Middle frontal gyrus (tissue), 1 donor: ENCODE results near the gene POLD2.

Experiments used
- DNase-seq: peaks from one replicate; pipeline ENCODE4 v3.0.0-alpha.2; 2015; ENCODE audit warnings: low spot score; ENCODE audit errors: extremely low spot score

The POLD2 gene

DNA sequence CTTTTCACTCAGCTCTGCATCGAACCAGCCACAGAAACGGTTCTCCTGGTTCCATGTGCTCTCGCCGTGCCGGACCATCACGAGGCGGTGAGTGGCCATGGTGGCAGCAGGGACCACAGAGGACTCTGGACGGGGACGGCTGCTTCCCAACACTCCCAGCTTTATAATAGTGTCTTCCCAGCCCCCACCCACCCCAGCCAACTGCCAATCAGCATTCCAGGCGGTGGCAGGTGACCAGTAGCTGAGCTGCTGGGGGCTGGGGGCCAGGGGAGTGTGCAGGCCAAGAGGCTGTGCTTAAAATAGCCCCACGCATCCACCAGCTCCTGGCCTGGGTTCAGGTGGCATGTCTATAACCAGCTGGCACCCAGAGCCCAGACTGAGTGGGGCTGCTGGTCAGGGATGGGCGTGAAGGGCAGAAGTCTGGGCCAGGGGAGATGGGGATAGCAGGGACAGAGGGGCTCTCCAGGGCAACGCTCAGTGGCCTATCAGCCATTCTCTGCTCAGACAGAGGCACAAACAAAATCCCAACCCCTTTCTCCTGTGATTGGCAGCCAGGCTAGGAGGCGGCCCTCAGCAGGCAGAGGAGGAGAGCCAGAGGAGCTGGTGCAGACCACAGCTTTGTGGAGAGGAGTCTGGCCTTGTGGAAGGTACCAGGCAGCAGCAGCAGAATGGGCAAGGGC, 57.8 kb downstream of the POLD2 start, which contains the start of gene PGAM2:
TSS of gene PGAM2 (minus strand) at position 137 of the 680 bp plus-strand sequence. CDS start at position 99, 38 bp downstream.
- no peak for DNase-seq

DNA sequence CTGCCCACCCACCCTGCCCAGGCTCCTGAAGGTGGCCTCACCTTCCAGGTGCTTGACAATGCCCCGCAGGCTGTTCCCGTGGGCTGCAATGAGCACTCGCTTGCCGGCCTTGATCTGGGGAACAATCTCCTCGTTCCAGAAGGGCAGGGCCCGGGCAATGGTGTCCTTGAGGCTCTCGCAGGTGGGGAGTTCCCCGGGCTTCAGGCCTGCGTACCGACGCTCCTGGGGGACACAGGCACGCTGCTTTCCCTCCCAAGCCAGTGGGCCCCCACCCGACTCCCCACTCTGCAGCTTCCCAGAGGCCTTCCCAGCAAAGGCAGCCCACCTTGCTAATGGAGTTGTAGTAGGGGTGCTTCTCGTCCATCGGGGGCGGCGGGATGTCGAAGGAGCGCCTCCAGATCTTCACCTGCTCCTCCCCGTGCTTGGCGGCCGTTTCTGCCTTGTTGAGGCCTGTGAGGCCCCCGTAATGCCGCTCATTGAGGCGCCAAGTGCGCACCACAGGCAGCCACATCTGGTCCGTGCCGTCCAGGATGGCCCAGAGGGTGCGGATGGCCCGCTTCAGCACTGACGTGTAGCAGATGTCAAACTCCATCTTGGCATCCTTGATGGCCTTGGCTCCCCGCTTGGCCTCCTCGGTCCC, 58.4 kb downstream of the POLD2 start:
- no peak for DNase-seq
